HG03139 (cell line): ENCODE results near the gene IL22RA1.

ENCODE experiments used
- ATAC-seq: cut with Tn5 transposase; IDR thresholded peaks from one replicate; pipeline ENCODE4 v1.9.1; 2021; ENCODE audit not compliant: unreplicated experiment

Gene IL22RA1

DNA sequence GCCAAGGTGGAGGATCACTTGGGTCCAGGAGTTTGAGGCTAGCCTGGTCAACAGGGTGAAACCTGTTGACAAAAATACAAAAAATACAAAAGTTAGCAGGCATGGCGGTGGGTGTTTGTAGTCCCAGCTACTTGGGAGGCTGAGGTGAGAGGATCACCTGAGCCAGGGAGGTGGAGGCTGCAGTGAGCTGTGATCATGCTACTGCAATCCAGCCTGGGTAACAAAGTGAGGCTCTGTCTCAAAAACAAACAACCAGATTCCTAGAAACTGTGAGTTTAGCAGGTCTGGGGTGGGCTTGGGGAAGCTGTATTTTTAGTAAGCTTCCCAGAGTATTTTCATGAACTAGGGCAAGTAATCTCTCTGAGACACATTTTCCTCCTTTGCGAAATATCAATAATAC is 25.8 kb downstream of the IL22RA1 start:
- ATAC-seq: no peak

GRCh38 chr1:24114753-24115152 is 28.2 kb downstream of the IL22RA1 start:
- ATAC-seq: no peak

DNA sequence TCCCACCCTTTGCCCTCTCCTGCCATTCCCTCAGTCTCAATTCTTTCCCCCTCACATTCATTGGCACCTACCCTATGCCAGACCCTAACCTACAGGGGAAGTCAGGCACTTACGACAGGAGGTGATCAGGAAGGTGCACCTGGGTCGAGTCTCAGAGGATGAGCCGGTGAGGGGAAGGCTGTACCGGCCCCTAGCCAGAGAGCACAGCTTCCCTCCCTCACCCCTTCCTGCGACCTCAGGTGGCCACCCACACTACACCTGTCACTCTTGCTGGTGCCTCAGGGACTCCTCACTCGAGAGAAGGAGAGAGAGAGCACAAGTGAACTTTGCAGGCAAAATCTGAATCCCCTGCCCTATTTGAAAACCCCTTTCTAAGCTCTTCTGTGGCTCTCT is 29.3 kb downstream of the IL22RA1 start:
- no peak for ATAC-seq

DNA sequence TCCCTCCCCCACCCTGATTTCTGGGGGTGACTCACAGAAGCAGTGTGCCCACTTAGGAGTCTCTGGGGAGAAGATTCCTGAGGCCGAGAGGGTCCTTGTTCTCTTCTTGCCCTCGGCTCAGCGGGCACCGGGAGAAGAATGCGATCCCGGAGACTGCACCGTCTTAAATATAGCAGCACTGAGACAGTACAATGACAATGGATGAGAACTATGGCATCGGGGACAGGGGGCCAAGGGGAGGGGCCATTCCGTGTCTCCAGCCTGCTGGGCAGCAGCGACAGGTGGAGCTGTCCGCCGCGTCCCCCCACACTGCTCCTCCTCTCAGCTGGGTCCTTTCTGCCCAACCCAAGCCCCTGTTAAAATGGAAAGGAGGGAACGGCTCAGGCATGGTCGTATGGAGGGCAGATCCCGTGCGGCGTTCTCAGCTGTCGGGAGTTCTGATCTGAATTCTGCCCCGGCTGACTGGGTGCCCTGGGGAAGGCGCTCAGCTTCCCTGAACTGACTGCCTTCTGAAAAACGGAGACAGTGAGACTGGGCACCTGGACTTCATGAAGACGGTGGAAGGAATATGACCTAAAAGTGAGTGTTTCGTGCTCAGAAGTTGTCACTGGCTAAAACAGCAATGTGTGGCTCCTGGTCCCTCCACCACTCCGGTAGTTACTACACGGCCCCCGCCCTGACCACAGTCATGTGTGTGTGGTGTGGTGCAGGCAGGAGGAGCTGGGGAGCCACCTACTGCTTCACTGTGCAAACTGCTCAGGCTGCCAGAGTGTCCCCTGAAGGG is 30.8 kb downstream of the IL22RA1 start, which contains the start of gene MYOM3:
Gene MYOM3 (minus strand): TSS at position 140 of the 784 bp plus-strand sequence. CDS start 3,499 bp downstream, outside the sequence.
- no peak for ATAC-seq

GRCh38 chr1:24111262-24111995 is 31.5 kb downstream of the IL22RA1 start:
- ATAC-seq: no peak

GRCh38 chr1:24110642-24111261 is 32.2 kb downstream of the IL22RA1 start:
- ATAC-seq: no peak

DNA sequence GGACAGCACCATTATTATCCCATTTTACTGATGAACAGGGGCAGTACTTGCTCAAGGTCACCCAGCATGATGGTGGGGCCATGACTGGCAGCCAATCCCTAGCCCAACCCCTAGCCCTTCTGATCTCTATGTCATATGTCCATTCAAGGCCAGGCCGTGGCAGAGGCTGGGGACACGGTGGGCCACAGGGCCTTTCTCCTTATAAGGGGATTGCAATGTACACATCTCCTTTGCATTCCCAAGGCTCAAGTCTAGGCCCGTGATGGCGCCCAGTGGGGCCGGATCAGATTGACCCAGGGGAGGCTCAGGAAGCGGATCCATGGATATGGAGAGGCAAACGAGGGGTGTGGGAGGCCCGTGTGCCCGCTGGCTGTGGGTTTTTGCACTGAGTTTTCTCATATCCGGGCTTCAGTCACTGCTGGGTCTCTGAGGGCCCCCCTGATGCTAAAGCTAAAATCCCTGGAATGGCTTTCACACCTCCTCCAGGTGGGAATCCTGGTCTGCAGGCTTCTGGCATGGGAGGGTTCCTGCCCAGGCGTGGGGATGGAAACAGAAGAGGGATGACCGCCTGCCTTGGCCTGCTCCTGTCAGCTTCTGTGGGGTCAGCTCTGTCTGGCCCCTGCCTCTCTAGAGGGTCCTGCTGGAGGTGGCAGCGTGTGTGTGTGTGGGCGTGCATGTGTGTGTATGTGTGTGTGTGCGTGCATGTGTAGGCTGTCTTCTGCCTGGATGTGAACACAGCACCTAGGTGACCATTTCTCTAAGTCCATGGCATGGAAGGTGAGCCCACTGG is 33.1 kb downstream of the IL22RA1 start:
- ATAC-seq: no peak

- no peak for ATAC-seq
Measured at GRCh38 chr1:24109166-24109483, 33.8 kb downstream of the IL22RA1 start.

- ATAC-seq: no peak
Measured at GRCh38 chr1:24108334-24109165, 34.4 kb downstream of the IL22RA1 start.

- no peak for ATAC-seq
Measured at GRCh38 chr1:24107462-24108138, 35.3 kb downstream of the IL22RA1 start.

DNA sequence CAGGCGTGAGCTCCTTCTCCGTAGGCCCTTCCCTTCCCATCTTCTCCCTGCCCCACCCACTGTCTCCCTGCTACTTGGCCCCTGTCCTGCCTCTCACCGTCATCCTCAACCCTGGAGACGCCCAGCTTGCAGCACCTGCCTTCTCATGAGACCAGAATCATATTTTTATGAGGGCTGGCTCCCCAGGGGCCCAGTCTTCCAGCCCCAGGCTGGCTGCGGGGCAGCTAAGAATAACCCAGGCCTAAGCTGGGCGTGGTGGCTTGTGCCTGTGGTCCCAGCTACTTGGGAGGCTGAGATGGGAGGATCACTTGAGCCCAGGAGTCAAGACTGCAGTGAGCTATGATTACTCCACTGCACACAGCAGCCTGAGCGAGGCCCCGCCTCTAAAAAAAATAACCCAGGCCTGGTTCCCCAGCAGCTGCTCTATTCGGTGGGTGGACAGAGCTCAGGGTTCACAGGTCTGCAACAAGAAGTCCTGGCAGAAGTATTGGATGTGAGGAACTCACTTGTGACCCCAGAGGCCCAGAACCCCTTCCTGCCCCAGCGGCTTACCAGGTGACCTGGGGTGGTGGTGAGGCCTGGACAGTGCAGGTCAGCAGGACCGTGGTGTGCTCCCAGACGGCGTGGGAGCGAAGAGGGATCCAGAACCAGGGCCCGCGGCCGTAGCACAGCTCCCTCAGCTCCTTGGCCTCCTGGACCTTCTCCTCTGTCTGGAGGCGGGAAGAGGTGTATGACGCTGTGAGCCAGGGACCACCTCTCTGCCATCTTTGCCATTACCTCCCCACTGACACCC is 37.4 kb downstream of the IL22RA1 start:
- ATAC-seq: no peak

GRCh38 chr1:24104854-24105253 is 38.1 kb downstream of the IL22RA1 start:
- ATAC-seq: no peak

DNA sequence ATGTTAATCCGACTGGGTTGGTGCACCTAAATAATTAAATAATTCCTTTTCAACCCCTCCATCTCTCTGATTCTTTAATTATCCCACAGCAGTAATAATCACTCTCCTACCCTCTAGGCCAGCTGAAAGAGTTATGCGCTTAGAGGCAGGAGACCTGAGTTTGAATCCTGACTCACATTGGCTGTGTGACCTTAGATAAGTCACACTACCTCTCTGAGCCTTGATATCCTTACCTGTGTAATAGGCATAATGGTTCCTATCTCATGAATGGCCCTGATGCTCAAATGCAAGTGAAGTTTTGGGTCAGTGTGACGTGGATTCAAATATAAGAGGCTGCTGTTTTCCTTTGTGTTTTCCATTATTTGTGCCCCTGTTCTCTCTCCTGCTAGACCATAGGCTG is 39.1 kb downstream of the IL22RA1 start:
- no peak for ATAC-seq

DNA sequence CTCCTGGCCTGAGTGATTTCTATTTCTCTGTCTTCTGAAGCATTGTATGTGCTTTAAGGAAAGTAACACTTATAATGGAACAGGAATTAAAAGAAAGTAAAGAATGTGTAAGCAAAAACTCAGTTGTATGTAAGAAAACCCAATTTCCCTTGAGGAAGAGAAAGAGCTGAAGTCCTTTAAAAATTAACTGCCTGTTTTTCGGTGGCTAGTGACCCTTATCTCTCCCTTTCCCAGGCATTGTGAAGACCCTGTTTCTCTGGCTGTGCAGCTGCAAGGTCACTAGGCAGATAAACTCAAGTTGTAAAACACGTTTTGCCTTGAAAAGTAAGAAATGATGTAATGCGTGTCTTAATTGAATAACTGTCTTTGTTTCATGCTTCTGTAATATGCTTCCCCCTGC is 39.5 kb downstream of the IL22RA1 start:
- no peak for ATAC-seq

- ATAC-seq: no peak
Measured at GRCh38 chr1:24102961-24103360, 40.0 kb downstream of the IL22RA1 start.

GRCh38 chr1:24101796-24102586 is 40.9 kb downstream of the IL22RA1 start:
- no peak for ATAC-seq

GRCh38 chr1:24100945-24101737 is 41.8 kb downstream of the IL22RA1 start:
- no peak for ATAC-seq
